GM12878 (cell line): Measurements from ENCODE around the gene SUN5.

Experiments
- BHLHE40 ChIP-seq, 2 experiments: fragments of 450-650 bp in 1 of 2; IDR thresholded peaks; 2 replicates each; pipeline ENCODE4 v1.6.1; 2011 to 2017; ENCODE audit warnings: low read depth in 2 of 2, borderline replicate concordance in 1 of 2, improper control_type of control experiment in 1 of 2, low read length in 1 of 2, mild to moderate bottlenecking in 1 of 2
- BRCA1 ChIP-seq: IDR thresholded peaks from 2 replicates; pipeline ENCODE4 v1.6.1; 2011; ENCODE audit warnings: low read depth, low read length, improper control_type of control experiment
- MXI1 ChIP-seq: fragments of 150-350 bp; IDR thresholded peaks from 2 replicates; pipeline ENCODE4 v1.6.1; 2011; ENCODE audit warnings: low read depth, mild to moderate bottlenecking, inconsistent platforms, low read length, improper control_type of control experiment
- POLR2AphosphoS5 ChIP-seq: IDR thresholded peaks from 2 replicates; pipeline ENCODE4 v1.6.1; 2011; ENCODE audit warnings: mild to moderate bottlenecking, low read length, inconsistent platforms
- SMC3 ChIP-seq: IDR thresholded peaks from 2 replicates; pipeline ENCODE4 v1.6.1; 2011; ENCODE audit warnings: low read length, improper control_type of control experiment, borderline replicate concordance
- TF ChIP-seq, protein P1 (sequence below): IDR thresholded peaks from 2 replicates; pipeline ENCODE4 v1.6.1; 2012; ENCODE audit warnings: low read depth, low read length, improper control_type of control experiment
- TF ChIP-seq, protein P2 (sequence below): fragments of 450-650 bp; IDR thresholded peaks from 2 replicates; pipeline ENCODE4 v1.6.1; 2017; ENCODE audit warnings: low read depth, mild to moderate bottlenecking, moderate library complexity
- TF ChIP-seq, protein P3 (sequence below): fragments of 150-350 bp; IDR thresholded peaks from 2 replicates; pipeline ENCODE4 v1.6.1; 2016; ENCODE audit warnings: low read depth, low read length
- TF ChIP-seq, protein P4 (sequence below), 3 experiments: IDR thresholded peaks in 2 of 3; conservative IDR thresholded peaks in 1 of 3; 2 replicates each; pipeline ENCODE4 v1.5.1; 2011; ENCODE audit warnings: low read depth in 3 of 3, low read length in 3 of 3, mild to moderate bottlenecking in 3 of 3, control low read depth in 2 of 3, moderate library complexity in 2 of 3, inconsistent platforms in 1 of 3, mixed read lengths in 1 of 3; ENCODE audit not compliant: control insufficient read depth in 2 of 3, insufficient read depth in 1 of 3; ENCODE audit errors: extremely low read depth in 1 of 3

DNA sequence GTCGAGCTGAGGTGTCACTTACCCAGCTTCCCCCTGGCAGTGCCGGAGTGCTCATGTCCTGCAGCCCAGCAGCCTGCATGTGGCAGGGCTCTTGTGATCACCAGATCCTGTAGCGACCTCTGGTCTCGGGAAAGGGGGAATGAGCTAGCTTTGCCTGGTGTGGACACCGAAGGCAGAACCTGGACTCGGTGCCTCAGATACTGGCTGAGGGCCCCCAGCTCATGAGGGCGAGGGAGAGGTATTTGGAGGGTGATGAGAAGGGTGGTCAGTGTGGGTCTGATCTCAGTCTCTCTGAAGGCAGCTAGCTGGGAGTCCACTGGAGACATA lies 26.3 kb downstream of the SUN5 start:
- TF ChIP-seq, protein P1, sequence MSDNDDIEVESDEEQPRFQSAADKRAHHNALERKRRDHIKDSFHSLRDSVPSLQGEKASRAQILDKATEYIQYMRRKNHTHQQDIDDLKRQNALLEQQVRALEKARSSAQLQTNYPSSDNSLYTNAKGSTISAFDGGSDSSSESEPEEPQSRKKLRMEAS: no peak
- TF ChIP-seq POLR2AphosphoS5: no peak
- no peak for TF ChIP-seq SMC3
- TF ChIP-seq, protein P2, sequence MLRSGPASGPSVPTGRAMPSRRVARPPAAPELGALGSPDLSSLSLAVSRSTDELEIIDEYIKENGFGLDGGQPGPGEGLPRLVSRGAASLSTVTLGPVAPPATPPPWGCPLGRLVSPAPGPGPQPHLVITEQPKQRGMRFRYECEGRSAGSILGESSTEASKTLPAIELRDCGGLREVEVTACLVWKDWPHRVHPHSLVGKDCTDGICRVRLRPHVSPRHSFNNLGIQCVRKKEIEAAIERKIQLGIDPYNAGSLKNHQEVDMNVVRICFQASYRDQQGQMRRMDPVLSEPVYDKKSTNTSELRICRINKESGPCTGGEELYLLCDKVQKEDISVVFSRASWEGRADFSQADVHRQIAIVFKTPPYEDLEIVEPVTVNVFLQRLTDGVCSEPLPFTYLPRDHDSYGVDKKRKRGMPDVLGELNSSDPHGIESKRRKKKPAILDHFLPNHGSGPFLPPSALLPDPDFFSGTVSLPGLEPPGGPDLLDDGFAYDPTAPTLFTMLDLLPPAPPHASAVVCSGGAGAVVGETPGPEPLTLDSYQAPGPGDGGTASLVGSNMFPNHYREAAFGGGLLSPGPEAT: no peak
- TF ChIP-seq BHLHE40 (IDR thresholded peaks at IDR 0.05; ENCODE audit: borderline replicate concordance in 1 of 2, low read depth in 2 of 2, low read length in 1 of 2): no peak
- no peak for TF ChIP-seq BRCA1
- TF ChIP-seq, protein P3, sequence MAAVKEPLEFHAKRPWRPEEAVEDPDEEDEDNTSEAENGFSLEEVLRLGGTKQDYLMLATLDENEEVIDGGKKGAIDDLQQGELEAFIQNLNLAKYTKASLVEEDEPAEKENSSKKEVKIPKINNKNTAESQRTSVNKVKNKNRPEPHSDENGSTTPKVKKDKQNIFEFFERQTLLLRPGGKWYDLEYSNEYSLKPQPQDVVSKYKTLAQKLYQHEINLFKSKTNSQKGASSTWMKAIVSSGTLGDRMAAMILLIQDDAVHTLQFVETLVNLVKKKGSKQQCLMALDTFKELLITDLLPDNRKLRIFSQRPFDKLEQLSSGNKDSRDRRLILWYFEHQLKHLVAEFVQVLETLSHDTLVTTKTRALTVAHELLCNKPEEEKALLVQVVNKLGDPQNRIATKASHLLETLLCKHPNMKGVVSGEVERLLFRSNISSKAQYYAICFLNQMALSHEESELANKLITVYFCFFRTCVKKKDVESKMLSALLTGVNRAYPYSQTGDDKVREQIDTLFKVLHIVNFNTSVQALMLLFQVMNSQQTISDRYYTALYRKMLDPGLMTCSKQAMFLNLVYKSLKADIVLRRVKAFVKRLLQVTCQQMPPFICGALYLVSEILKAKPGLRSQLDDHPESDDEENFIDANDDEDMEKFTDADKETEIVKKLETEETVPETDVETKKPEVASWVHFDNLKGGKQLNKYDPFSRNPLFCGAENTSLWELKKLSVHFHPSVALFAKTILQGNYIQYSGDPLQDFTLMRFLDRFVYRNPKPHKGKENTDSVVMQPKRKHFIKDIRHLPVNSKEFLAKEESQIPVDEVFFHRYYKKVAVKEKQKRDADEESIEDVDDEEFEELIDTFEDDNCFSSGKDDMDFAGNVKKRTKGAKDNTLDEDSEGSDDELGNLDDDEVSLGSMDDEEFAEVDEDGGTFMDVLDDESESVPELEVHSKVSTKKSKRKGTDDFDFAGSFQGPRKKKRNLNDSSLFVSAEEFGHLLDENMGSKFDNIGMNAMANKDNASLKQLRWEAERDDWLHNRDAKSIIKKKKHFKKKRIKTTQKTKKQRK: no peak
- TF ChIP-seq, protein P4, sequence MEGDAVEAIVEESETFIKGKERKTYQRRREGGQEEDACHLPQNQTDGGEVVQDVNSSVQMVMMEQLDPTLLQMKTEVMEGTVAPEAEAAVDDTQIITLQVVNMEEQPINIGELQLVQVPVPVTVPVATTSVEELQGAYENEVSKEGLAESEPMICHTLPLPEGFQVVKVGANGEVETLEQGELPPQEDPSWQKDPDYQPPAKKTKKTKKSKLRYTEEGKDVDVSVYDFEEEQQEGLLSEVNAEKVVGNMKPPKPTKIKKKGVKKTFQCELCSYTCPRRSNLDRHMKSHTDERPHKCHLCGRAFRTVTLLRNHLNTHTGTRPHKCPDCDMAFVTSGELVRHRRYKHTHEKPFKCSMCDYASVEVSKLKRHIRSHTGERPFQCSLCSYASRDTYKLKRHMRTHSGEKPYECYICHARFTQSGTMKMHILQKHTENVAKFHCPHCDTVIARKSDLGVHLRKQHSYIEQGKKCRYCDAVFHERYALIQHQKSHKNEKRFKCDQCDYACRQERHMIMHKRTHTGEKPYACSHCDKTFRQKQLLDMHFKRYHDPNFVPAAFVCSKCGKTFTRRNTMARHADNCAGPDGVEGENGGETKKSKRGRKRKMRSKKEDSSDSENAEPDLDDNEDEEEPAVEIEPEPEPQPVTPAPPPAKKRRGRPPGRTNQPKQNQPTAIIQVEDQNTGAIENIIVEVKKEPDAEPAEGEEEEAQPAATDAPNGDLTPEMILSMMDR (IDR thresholded peaks at IDR 0.05 in 2 of 3, conservative IDR thresholded peaks at IDR 0.05 in 1 of 3; ENCODE audit: control insufficient read depth in 2 of 3, extremely low read depth in 1 of 3, insufficient read depth in 1 of 3, low read depth in 3 of 3, low read length in 3 of 3): no peak
- TF ChIP-seq MXI1: no peak
